ENCODE results near the gene C17orf50.

C17orf50 gene

GRCh38 chr17:35775039-35775438 lies 14.4 kb downstream of the C17orf50 start:
- DNase-seq (ENCODE audit: low read depth), result no peak
- no peak overlapping the region for H3K4me3 ChIP-seq (ENCODE audit: low read depth, low read length)
- in situ Hi-C loops (cut with HindIII; ENCODE audit: low sequenced_read_pairs), result no loop called here
- no peak for TF ChIP-seq CTCF (IDR thresholded peaks at IDR 0.05; ENCODE audit: low read depth, low read length, missing control alignments)

GRCh38 chr17:35775583-35775982 lies 14.9 kb downstream of the C17orf50 start:
- in situ Hi-C loops (cut with HindIII; ENCODE audit: low sequenced_read_pairs), result no loop called here
- no peak for TF ChIP-seq CTCF (IDR thresholded peaks at IDR 0.05; ENCODE audit: low read depth, low read length, missing control alignments)
- DNase-seq (ENCODE audit: low read depth), result no peak
- no peak overlapping the region for H3K4me3 ChIP-seq (ENCODE audit: low read depth, low read length)

GRCh38 chr17:35778641-35779196 lies 18.0 kb downstream of the C17orf50 start:
- H3K4me3 ChIP-seq (ENCODE audit: low read depth, low read length), result no peak overlapping the region
- in situ Hi-C loops (cut with HindIII; ENCODE audit: low sequenced_read_pairs), result no loop called here

GRCh38 chr17:35780950-35781349 lies 20.3 kb downstream of the C17orf50 start:
- no peak overlapping the region for H3K4me3 ChIP-seq (ENCODE audit: low read depth, low read length)
- no peak for TF ChIP-seq CTCF (IDR thresholded peaks at IDR 0.05; ENCODE audit: low read depth, low read length, missing control alignments)
- DNase-seq (ENCODE audit: low read depth), result no peak
- in situ Hi-C loops (cut with HindIII; ENCODE audit: low sequenced_read_pairs), result no loop called here

More at GRCh38 chr17:35778641-35779196, 18.0 kb downstream of the C17orf50 start:
- no peak for DNase-seq (ENCODE audit: low read depth)
- no peak for TF ChIP-seq CTCF (IDR thresholded peaks at IDR 0.05; ENCODE audit: low read depth, low read length, missing control alignments)

- in situ Hi-C loops (cut with HindIII; ENCODE audit: low sequenced_read_pairs), result no loop called here
- H3K4me3 ChIP-seq (ENCODE audit: low read depth, low read length), result no peak overlapping the region
- no peak for TF ChIP-seq CTCF (IDR thresholded peaks at IDR 0.05; ENCODE audit: low read depth, low read length, missing control alignments)
- no peak for DNase-seq (ENCODE audit: low read depth)
Observed at GRCh38 chr17:35784895-35785294, 24.2 kb downstream of the C17orf50 start.

GRCh38 chr17:35786941-35787432 lies 26.3 kb downstream of the C17orf50 start:
- H3K4me3 ChIP-seq (ENCODE audit: low read depth, low read length), result no peak overlapping the region
- in situ Hi-C loops (cut with HindIII; ENCODE audit: low sequenced_read_pairs), result no loop called here
- no peak for DNase-seq (ENCODE audit: low read depth)
- TF ChIP-seq CTCF (IDR thresholded peaks at IDR 0.05; ENCODE audit: low read depth, low read length, missing control alignments), result no peak
